PC-9 (cell line): Measurements from ENCODE around the gene SYCP2. TPM values are rescaled to one million over a fixed set of nuclear protein-coding genes. Genes with fewer than 3 reads are reported as not detected.
A peak's percentile ranks its signal among the peaks of the same experiment; 100 is the strongest.

ENCODE experiments used
- BruUV-seq: library from RNA; stranded (reverse); fragments of 400-500 nt; replicated peaks from 2 replicates; lab custom pipeline; 2021; lab: Mats Ljungman, UMichigan
- CTCF ChIA-PET: fragments of 300-600 bp; sonication (Branson Sonifier 250); formaldehyde crosslinking; loops from one replicate; lab custom pipeline; 2022; ENCODE audit warnings: antibody characterized with exemption; lab: Charles Lee
- POLR2A ChIA-PET: fragments of 300-600 bp; sonication (Branson Sonifier 250); formaldehyde crosslinking; loops from one replicate; lab custom pipeline; 2022; ENCODE audit warnings: antibody characterized with exemption; ENCODE audit not compliant: unreplicated experiment; lab: Charles Lee
- DNase-seq, 2 experiments: peaks; one replicate each; pipeline versions ENCODE4 v3.0.0 to v3.0.0-alpha.2; 2015 to 2022; ENCODE audit warnings: mixed read lengths in 1 of 2
- H2AFZ ChIP-seq: fragments of 200-600 bp; sonication (generic); 2 replicates; pipeline ENCODE4 v1.8.1; 2017; ENCODE audit warnings: antibody characterized with exemption
- H3F3A ChIP-seq: fragments of 200-600 bp; sonication (generic); 2 replicates; pipeline ENCODE4 v1.8.1; 2017; ENCODE audit warnings: antibody characterized with exemption, mild to moderate bottlenecking, low read depth; ENCODE audit not compliant: insufficient read depth
- H3K27ac ChIP-seq: fragments of 200-600 bp; sonication (generic); 2 replicates; pipeline ENCODE4 v1.6.1; 2016; ENCODE audit warnings: mixed run types
- H3K27me3 ChIP-seq: fragments of 200-600 bp; sonication (generic); 2 replicates; pipeline ENCODE4 v1.6.1; 2016; ENCODE audit warnings: low read depth, mixed run types; ENCODE audit not compliant: insufficient read depth
- H3K36me3 ChIP-seq: fragments of 200-600 bp; sonication (generic); 2 replicates; pipeline ENCODE4 v1.6.1; 2016; ENCODE audit warnings: low read depth, mixed run types
- H3K4me1 ChIP-seq: fragments of 200-600 bp; sonication (generic); replicated peaks from 2 replicates; pipeline ENCODE4 v1.6.1; 2016; ENCODE audit warnings: mixed run types; ENCODE audit not compliant: insufficient read depth
- H3K4me2 ChIP-seq: fragments of 200-600 bp; sonication (generic); 2 replicates; pipeline ENCODE4 v1.6.1; 2017; ENCODE audit warnings: mixed run types
- H3K4me3 ChIP-seq: fragments of 200-600 bp; sonication (generic); 2 replicates; pipeline ENCODE4 v1.6.1; 2016; ENCODE audit warnings: mixed run types
- H3K79me2 ChIP-seq: fragments of 200-600 bp; sonication (generic); 2 replicates; pipeline ENCODE4 v1.6.1; 2017; ENCODE audit warnings: low read depth, mixed run types
- H3K9me2 ChIP-seq: fragments of 200-600 bp; sonication (generic); 2 replicates; pipeline ENCODE4 v1.8.1; 2017; ENCODE audit warnings: mild to moderate bottlenecking; ENCODE audit not compliant: insufficient read depth
- H3K9me3 ChIP-seq: fragments of 200-600 bp; sonication (generic); 2 replicates; pipeline ENCODE4 v1.8.1; 2016; ENCODE audit warnings: low read depth; ENCODE audit not compliant: insufficient read depth
- H4K20me1 ChIP-seq: fragments of 200-600 bp; sonication (generic); 2 replicates; pipeline ENCODE4 v1.8.1; 2017; ENCODE audit not compliant: insufficient read depth
- EZH2 ChIP-seq: fragments of 200-600 bp; sonication (generic); IDR thresholded peaks from 2 replicates; pipeline ENCODE4 v1.8.0; 2017; ENCODE audit warnings: antibody characterized with exemption, low read depth
- intact Hi-C: fragments of 100-400 bp; cut with micrococcal nuclease; formaldehyde crosslinking; loops from one replicate; pipeline ENCODE4 v1.10.0; 2022; ENCODE audit not compliant: unreplicated experiment
- total RNA-seq: library from RNA; stranded (reverse); gene quantifications from 2 replicates; pipeline ENCODE4 v1.2.3, GENCODE V29; 2021
- TF ChIP-seq, protein P1 (sequence below): fragments of 200-600 bp; sonication (generic); conservative IDR thresholded peaks from 2 replicates; pipeline ENCODE4 v1.6.1; 2017; ENCODE audit warnings: mixed run types, antibody characterized with exemption, mild to moderate bottlenecking, moderate library complexity

The SYCP2 gene
- total RNA-seq, 1 experiment from 2014 or later: 1.8 TPM

DNA sequence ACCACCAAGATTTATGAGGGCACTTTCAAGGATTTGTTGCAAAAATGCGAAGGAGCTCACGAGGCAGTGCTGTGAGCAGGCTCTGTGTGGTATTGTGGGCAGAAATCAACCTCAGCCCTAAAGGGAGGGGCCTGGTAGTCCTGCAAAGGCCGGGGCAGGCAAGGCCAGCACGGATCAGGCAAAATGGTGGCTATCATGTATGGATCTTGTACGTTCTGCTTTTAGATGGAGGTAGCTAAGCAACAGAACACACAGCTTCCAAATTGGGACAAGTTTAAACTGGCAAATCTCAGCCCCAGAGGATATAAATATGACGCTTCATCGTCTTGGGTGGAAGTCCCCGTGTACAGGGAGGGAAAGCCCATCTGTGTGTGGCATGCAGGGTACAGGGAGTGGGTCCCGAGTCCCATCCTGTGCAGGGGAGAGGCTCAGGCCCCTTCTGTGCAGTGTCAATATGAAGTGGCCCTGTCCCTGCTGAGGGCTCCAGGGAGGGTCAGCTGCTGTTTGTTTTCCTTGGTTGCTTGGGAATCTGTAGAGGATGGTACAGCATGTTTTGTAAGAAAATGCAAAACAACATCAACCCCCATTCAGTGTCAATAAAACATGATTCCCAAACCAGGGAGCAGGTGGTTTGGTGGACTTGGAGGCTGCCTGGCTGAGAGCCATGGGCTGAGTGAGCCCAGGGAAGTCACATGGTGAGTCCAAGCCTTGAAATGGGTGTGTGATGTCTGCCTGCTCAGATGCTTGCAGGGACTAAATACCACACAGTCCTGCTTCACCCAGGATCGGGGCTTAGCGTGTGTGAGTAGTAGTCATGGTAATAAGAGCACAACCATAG is 113.0 kb downstream of the SYCP2 start:
- Histone ChIP-seq H3K9me2 (no peaks in the 10 kb centered on the region), H3K4me2 (no peak overlapping the region), H3K36me3 (no peaks in the 10 kb centered on the region), H3F3A (no peaks in the 10 kb centered on the region), H3K4me3 (no peak overlapping the region), H2AFZ (no peak overlapping the region), H3K27me3 (0 out of 2 replicates have a peak, but pooled peaks cover 16% of the 10 kb centered on the region), H3K4me1 (peaks cover under 1% of the 10 kb centered on the region; the same call in 1 of the 2 replicates), H3K9me3 (no peaks in the 10 kb centered on the region), H4K20me1 (no peaks in the 10 kb centered on the region), H3K79me2 (no peaks in the 10 kb centered on the region), H3K27ac (no peak overlapping the region)
- no TSS peak for BruUV-seq
- ChIA-PET POLR2A (no interaction called here), CTCF (no interaction called here)
- peak in 1 of 2 experiments; percentile 69 for DNase-seq
- TF ChIP-seq, protein P1, sequence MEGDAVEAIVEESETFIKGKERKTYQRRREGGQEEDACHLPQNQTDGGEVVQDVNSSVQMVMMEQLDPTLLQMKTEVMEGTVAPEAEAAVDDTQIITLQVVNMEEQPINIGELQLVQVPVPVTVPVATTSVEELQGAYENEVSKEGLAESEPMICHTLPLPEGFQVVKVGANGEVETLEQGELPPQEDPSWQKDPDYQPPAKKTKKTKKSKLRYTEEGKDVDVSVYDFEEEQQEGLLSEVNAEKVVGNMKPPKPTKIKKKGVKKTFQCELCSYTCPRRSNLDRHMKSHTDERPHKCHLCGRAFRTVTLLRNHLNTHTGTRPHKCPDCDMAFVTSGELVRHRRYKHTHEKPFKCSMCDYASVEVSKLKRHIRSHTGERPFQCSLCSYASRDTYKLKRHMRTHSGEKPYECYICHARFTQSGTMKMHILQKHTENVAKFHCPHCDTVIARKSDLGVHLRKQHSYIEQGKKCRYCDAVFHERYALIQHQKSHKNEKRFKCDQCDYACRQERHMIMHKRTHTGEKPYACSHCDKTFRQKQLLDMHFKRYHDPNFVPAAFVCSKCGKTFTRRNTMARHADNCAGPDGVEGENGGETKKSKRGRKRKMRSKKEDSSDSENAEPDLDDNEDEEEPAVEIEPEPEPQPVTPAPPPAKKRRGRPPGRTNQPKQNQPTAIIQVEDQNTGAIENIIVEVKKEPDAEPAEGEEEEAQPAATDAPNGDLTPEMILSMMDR: no peak
- TF ChIP-seq EZH2: no peak
- intact Hi-C loops: no loop called here

DNA sequence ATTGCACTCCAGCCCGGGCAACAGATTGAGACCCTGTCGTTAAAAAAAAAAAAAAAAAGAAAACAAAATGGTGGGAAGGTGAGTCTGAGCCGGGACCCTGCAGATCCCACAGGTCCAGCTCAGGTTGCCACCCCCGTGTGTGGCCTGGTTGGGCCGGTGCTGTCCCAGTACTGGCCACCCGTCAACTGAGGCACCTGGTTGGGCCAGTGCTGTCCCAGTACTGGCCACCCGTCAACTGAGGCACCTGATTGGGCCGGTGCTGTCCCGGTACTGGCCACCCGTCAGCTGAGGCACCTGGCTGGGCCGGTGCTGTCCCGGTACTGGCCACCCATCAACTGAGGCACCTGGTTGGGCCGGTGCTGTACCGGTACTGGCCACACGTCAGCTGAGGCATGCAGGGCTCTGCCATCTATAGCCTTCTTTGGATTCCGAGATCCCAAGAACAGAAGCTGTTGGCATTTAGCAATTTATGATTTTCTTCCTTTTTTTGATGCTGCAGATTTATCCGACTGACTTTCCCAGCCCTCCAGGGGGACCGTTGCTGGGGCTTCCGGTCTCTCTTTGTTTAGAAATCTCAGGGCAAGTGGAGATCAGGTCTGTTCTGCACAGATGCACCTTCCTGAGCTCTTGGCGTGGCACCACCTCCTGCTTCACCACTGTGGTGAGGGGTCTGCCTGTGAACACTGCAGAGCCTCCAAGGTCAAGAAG is 113.8 kb downstream of the SYCP2 start:
- H3K4me2 ChIP-seq: no peak overlapping the region
- H3F3A ChIP-seq: no peaks in the 10 kb centered on the region
- ChIA-PET CTCF (no interaction called here), POLR2A (no interaction called here)
- H3K27me3 ChIP-seq: peaks cover 24% of the 10 kb centered on the region; the same call in 1 of the 2 replicates
- no peaks in the 10 kb centered on the region for H3K36me3 ChIP-seq
- no peak for DNase-seq
- no peak overlapping the region for H3K4me3 ChIP-seq
- no peaks in the 10 kb centered on the region for H3K4me1 ChIP-seq
- H3K9me3 ChIP-seq: no peaks in the 10 kb centered on the region
- BruUV-seq: no TSS peak
- H3K27ac ChIP-seq: no peak overlapping the region
- H2AFZ ChIP-seq: no peak overlapping the region
- intact Hi-C loops: no loop called here
- no peaks in the 10 kb centered on the region for H3K79me2 ChIP-seq
- H3K9me2 ChIP-seq: no peaks in the 10 kb centered on the region
- no peak for TF ChIP-seq EZH2
- TF ChIP-seq, protein P1: no peak
- no peaks in the 10 kb centered on the region for H4K20me1 ChIP-seq

DNA sequence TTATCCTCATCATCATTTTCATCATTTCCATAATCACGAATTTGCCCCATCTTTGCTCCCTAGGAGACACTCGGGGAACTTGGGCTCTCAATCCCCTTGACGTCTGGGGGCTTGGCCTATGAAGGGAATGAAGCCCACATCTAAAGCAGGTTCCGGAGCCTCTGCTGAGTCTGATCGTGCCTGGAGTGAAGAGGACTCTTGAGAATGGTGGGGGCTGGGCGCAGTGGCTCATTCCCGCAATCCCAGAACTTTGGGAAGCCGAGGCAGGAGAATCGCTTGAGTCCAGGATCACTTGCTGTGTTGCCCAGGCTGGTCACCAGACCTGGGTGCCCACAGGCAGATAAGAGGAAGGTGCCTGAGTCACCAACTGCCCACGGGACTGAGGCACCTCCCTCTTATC is 114.5 kb downstream of the SYCP2 start:
- no peak for TF ChIP-seq EZH2
- TF ChIP-seq, protein P1: no peak
- H3F3A ChIP-seq: no peaks in the 10 kb centered on the region
- intact Hi-C loops: no loop called here
- no peaks in the 10 kb centered on the region for H3K9me2 ChIP-seq
- no peaks in the 10 kb centered on the region for H3K36me3 ChIP-seq
- H3K79me2 ChIP-seq: no peaks in the 10 kb centered on the region
- H4K20me1 ChIP-seq: no peaks in the 10 kb centered on the region
- DNase-seq: no peak
- CTCF ChIA-PET: no interaction called here
- H3K4me2 ChIP-seq: no peak overlapping the region
- POLR2A ChIA-PET: no interaction called here
- no peak overlapping the region for H2AFZ ChIP-seq
- no TSS peak for BruUV-seq
- no peaks in the 10 kb centered on the region for H3K4me1 ChIP-seq
- peaks cover 31% of the 10 kb centered on the region; the same call in 1 of the 2 replicates for H3K27me3 ChIP-seq
- no peak overlapping the region for H3K4me3 ChIP-seq
- no peak overlapping the region for H3K27ac ChIP-seq
- H3K9me3 ChIP-seq: no peaks in the 10 kb centered on the region
